HG03025 (cell line): Measurements from ENCODE around the gene FAM53A.
"Not testable (repeated sequence)": the region's sequence is repeated elsewhere in the genome, so short reads cannot be mapped to it uniquely, and the experiment has no call there.

Source experiments
- ATAC-seq: cut with Tn5 transposase; IDR thresholded peaks from one replicate; pipeline ENCODE4 v1.9.1; 2021; ENCODE audit warnings: mild to moderate bottlenecking, moderate library complexity; ENCODE audit not compliant: unreplicated experiment, low FRiP score

FAM53A gene

DNA sequence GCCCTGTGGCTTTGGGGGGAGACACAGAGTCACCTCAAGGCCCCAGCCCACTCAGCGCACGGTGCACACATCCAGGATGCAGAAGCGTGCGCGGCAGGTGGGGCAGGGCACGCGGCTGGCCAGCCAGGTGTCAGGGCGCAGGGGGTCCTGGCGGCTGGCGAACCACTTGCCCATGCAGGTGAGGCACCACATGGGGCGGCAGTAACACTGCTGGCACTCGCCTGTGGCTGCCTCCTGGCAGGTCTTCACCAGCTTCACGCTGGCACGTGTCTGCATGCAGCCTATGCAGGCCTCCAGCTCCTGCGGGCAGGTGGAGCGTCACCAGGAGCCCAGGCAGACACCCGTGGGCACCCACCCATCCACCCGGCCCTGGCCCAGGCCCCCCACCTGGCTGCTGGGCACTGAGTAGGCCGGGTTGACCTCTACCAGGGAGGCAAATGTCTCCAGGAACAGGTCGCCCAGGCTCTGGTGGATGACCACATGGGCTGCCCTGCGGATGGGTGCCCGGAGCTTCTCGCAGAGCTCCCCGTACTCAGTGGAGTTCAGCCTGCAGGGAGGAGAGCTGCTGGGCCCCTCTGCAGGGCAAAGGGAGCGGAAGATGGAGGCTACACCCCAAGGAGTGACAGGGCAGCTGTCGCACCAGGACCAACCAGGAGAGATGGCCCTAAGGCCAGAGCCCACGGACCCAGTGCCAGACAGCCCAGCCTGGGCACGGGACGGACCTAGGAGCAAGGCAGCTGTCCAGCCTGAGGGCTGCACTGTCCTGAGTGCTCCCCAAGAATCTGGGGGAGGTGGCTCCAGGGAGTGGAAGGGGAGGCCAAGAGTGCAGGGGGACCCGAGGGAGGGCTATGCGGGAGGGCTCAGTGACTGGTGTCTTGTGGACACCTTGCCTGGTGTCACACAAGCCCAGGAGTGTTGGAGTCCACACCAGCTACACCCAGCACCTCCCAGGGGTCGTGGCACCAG is 33.3 kb upstream of the FAM53A start:
- no peak for ATAC-seq

GRCh38 chr4:1716065-1716945 is 32.2 kb upstream of the FAM53A start:
- ATAC-seq: no peak

DNA sequence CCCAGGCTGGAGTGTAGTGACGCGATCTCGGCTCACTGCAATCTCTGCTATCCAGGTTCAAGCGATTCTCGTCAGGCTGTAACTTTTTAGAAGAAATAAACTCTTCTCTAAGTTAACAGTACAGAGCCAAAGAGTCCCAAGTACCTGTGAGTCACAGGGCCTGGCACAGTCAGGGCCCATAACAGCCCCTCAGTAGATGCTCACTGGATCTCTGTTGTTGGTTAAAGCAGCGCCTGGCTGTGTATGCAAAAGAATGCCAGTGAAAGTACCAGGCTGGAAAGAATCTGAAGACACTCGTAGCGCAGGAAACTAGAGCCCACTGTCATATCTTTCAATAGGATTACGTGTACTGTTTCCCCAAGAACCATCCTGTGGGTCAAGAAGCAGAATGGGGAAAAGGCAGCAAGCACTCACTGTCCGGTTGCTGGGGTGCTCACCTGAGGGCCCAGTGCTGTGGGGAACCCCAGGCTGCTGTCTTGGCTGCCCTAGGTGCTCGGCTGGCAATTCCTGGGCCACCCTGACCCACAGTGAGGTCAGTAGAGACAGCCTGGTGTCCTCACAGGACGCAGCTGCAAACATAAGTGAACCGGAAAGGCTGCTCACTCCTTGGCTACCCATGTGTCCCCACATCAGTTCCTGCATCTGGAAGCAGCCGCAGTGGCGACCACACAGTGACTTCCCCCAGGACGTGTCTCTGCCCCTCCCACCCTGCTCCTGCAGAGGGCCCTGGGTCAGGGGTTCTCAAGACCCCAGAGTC is 31.1 kb upstream of the FAM53A start:
- no peak for ATAC-seq

GRCh38 chr4:1714303-1715001 is 30.3 kb upstream of the FAM53A start:
- ATAC-seq: no peak

GRCh38 chr4:1713003-1713851 is 29.1 kb upstream of the FAM53A start:
- ATAC-seq: peak; percentile 11

DNA sequence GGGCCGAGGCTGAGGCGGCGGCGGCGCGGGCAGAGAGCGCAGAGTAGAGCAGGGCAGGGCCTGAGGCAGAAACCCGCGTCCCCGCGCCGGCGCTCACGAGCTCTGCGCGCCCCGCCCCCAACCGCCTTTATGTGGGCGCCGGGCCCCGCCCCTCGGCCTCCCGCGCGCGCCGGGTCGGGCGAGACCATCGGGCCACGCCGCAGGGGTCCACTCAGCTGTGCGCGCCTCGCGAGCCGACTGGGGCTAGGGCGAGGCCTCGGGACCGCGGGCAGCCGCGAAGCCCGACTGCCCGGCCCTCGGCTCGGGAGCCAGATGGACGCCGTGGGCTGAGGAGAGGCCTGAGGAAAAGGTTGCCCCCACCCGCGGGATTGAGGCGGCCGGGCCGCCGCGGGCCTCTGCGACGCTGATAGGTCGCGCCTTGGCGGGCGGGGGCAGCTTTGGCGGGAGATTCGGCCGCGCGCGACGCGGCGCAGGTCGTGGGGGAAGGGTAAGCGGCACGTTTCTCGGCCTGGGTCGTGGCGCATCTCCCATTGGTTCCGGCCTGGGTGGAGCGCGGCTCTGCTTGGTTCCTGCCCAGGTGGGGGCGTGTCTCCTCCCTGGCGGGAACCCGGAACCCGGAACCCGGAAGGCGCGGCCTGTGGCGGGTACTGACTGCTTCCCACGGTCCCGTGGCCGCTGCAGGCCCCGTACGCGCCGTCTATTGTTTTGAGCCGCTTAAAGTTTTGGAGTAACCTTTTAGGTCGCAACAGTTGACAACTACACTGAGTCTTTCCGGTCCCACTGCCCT is 28.3 kb upstream of the FAM53A start, which contains the start of gene SLBP:
SLBP (minus strand) TSS at position 104 of the 787 bp plus-strand sequence. CDS start 131 bp downstream, outside the sequence.
- peak; percentile 74 for ATAC-seq

DNA sequence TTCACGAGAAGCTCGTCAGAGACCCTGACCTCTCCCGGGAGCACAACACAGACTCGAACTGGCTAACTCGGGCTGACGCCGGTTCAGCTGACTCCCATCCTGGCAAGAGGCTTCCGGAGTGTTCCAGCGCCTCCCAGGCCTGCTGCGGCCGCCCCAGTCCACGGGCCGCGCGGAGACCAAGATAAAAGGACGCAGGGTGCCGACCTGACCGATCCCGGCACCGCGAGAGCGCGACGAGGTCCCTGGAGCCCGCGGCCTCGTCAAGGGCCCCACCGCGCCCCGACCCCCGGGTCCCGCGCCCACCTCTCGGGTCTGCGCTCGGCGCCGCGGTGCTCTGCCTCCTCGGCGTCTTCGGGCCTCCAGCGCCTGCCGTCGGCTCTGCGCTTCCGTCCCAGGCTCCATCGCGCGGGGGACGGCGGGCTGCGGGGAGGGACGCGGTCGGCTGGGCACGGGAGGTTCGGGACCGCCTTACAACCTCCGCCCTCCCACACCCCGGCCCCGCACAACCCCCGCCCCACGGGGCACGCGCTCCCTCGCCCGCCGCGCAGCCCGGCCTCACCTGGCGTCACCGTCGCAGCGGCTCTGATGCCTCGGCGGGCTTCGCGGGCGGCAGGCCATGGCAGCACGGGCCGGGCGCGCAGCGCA is 27.6 kb upstream of the FAM53A start:
- peak; percentile 8 for ATAC-seq

GRCh38 chr4:1711055-1711570 is 27.0 kb upstream of the FAM53A start:
- ATAC-seq: no peak

DNA sequence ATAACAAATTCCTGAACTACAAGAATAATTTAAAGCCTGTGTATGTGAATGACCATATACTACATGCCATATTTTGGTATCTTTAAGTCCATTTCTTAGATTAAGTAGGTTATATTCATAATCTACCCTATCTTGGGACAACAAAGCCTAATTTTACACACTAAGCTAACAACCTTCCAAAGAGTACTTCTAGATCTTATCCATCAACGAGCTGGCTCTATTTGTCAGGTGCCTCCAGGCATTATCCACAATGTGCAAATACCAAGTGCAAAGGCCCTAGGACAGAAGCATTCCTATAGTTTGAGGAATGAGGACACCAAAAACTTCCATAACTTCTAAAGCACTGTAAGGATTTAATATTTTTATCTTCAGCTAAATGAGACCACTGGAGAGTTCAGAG is 24.5 kb upstream of the FAM53A start:
- ATAC-seq: no peak

GRCh38 chr4:1706358-1706757 is 22.2 kb upstream of the FAM53A start:
- no peak for ATAC-seq

DNA sequence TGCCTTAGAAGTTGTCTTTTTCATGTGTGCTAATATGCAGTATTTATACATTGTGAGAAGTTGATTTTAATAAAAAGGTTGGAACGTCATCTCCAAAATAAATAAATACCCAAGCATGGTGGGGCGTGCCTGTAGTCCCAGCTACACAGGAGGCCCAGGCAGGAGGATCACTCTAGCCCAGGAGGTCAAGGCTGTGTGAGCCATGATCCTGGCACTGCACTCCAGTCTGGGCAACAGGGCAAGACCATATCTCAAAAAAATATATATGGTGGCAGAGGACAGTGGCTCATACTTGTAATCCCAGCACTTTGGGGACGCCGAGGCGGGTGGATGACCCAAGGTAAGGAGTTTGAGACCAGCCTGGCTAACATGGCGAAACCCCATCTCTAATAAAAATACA is 21.6 kb upstream of the FAM53A start:
- no peak for ATAC-seq

DNA sequence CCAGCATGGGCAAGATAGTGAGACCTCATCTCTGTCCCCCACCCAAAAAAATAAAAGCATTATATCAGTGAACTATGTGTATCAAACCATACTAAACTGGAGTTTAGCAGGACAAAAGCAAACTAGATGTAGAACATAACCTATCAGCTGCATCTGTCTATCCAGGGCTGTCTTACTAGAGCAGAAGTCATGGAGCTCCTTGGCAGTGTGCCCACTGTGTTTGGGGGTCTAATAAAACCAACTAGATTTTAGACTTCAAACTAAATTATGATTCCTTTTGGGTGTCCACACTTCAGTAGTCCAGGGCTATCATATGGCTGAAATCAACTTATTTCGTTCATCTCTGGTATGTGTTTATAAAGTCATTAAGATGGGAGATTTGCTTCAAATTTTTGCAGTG is 19.8 kb upstream of the FAM53A start:
- ATAC-seq: no peak

DNA sequence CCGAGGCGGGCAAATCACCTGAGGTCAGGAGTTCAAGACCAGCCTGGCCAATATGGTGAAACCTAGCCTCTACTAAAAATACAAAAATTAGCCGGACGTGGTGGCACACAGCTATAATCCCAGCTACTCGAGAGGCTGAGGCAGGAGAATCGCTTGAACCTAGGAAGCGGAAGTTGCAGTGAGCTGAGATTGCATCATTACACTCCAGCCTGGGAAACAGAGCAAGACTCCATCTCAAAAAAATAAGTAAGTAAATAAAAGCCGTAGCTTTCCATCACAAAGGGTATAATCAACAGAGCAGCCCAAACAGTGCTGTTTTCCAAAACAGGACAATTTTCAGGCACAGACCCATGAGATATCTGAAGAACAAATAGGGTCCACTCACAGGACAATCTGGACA is 17.6 kb upstream of the FAM53A start:
- not testable (repeated sequence) for ATAC-seq

GRCh38 chr4:1695913-1696312 is 11.8 kb upstream of the FAM53A start:
- no peak for ATAC-seq

DNA sequence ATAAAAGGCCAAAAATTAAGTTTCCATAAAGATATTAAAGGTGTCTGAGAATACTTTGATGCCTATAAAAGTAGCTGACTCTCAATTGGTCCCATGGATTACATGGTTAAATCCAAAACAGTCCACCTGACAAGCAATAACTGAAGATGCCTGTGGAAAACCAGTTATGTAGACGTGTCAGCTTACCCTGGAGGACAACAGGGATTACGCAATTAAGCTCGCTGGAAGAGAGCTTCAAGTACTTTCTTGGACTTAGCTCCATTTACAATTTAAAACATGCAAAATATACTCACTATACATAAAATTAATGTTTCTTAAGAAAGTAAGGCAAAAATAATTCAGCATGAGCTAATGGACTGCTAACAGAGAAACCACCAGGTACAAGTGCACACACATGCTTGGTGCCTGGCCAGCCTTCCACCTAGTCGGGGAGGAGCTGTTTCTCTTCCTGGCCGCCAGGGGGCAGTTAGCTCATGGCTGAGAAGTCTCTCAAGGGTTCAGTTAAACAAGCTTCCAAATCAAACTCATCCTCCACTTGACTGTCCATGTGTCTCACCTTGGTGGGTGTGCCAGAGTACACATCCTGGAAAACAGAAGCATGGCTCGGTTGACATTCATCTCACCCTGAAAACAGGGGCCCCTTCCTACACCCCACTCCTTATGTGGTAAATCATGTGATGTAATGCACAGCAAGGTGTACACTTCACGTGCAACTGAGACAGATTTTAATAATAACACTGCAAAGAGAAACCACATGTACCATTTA is 9.2 kb upstream of the FAM53A start:
- ATAC-seq: no peak

GRCh38 chr4:1691737-1692373 is 7.7 kb upstream of the FAM53A start:
- ATAC-seq: no peak
